ENCODE results near the gene VSIR. TPM values are rescaled to one million over a fixed set of nuclear protein-coding genes. Genes with fewer than 3 reads are reported as not detected.
A peak's percentile ranks its signal among the peaks of the same experiment; 100 is the strongest.

The VSIR gene
- total and polyA plus RNA-seq, 9 of the 15 experiments (the other 6 are each of a cell fraction or from before 2014, with no cell fraction given) = 0.14 to 20.5 (median 9.3) TPM

DNA sequence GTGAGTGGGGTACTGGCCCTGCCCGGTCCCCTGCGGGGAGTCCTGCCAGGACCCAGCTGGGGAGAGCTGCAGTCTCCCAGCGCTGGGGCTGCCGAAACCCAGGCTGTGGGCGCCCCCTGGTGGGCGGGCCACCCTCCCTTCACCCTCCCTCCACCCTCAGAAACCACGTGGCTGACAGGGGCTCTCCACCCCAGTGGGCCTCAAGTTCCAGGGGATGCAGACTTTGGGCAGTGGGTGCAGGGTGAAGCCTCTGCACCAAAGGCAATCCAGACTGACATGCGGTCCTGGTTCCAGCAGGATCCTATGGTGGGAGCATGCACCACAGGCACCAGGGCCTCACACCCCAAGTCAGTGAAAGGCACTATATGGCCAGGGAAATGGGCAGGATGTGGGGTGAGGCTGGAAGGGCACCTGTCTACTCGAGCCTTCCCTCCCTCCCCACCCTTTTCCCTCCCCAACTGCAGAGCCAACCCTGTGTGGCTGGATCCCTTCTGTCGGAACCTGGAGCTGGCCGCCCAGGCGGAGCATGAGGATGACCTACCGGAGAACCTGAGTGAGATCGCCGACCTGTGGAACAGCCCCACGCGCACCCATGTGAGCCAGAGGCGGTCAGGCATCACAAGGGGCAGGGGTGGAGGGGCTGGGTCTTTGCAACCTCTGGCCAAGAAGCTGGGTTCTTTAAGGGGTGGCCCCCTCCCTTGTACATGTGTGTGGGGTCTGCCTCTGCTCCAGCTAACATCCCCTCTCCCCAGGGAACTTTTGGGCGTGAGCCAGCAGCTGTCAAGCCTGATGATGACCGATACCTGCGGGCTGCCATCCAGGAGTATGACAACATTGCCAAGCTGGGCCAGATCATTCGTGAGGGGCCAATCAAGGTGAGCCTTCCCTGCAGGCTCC, 38.9 kb upstream of the VSIR start (continued):
- TF ChIP-seq, protein P1, sequence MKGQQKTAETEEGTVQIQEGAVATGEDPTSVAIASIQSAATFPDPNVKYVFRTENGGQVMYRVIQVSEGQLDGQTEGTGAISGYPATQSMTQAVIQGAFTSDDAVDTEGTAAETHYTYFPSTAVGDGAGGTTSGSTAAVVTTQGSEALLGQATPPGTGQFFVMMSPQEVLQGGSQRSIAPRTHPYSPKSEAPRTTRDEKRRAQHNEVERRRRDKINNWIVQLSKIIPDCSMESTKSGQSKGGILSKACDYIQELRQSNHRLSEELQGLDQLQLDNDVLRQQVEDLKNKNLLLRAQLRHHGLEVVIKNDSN (CRISPR knock-in tag; IDR thresholded peaks at IDR 0.05) = peak; percentile 92
- TF ChIP-seq, protein P2, sequence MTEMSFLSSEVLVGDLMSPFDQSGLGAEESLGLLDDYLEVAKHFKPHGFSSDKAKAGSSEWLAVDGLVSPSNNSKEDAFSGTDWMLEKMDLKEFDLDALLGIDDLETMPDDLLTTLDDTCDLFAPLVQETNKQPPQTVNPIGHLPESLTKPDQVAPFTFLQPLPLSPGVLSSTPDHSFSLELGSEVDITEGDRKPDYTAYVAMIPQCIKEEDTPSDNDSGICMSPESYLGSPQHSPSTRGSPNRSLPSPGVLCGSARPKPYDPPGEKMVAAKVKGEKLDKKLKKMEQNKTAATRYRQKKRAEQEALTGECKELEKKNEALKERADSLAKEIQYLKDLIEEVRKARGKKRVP (CRISPR knock-in tag; IDR thresholded peaks at IDR 0.05) = no peak

DNA sequence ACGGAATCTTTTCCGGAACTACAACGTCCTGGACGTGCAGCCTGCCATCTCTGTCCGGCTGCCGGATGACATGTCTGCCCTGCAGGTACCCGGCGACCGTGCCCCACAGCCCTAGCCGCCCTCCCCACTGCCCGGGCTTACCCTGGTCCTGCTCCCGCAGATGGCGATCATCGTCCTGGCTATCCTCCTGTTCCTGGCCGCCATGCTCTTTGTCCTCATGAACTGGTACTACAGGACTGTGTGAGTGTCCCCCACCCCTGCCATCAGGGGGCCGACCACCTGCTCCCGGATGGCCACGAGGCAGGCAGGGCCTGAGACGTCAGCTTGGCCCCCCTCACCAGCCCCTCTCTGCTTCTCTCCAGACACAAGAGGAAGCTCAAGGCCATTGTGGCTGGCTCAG, 38.0 kb upstream of the VSIR start:
- POLR2A ChIA-PET = interaction anchor here (0.9 to 1.3 kb wide), 4 partner anchors 11 to 85 kb away, joined by 3 to 5 read pairs (median 4); no protein-coding TSS in a partner anchor
- intact Hi-C loops (cut with micrococcal nuclease) = loop anchor here (5.0 kb wide), 4 partner anchors 114 to 499 kb away; partner anchors contain the start of gene CDH23
- H4K20me1 ChIP-seq (replicated peaks; ENCODE audit: control insufficient read depth, insufficient read depth, low read length) = peaks cover 6% of the 10 kb centered on the region; the same call in 1 of the 2 replicates
- peaks cover 6 to 52% of the 10 kb centered on the region in 2 experiments for H3K4me1 ChIP-seq (replicated peaks in 1 of 2; ENCODE audit: control insufficient read depth in 2 of 2, insufficient read depth in 2 of 2, low read length in 2 of 2)
- ATAC-seq (no peak), FAIRE-seq (no peak), DNase-seq (ENCODE audit: extremely low read depth in 1 of 4, low spot score in 3 of 4) (no peak)
- H3K79me2 ChIP-seq (ENCODE audit: control insufficient read depth, insufficient read depth, low read length) = no peaks in the 10 kb centered on the region
- in situ Hi-C loops (cut with MboI) = loop anchor here (5.0 to 10.0 kb wide), 3 partner anchors 99 to 499 kb away; no protein-coding TSS in a partner anchor
- H3K36me3 ChIP-seq (ENCODE audit: control insufficient read depth, insufficient read depth, low read length) = peaks cover 21% of the 10 kb centered on the region; the same call in 1 of the 3 replicates
- peak overlapping the region in 1 of 2 experiments; percentile 75; a peak in 2 of 4 replicates for H3K9ac ChIP-seq (ENCODE audit: insufficient read depth in 1 of 2, low read depth in 2 of 2, low read length in 2 of 2)
- BruUV-seq (replicated peaks) = no TSS peak
- H3K27ac ChIP-seq (ENCODE audit: extremely low read depth, low read depth, low read length) = no peak overlapping the region
- no peaks in the 10 kb centered on the region for H3K27me3 ChIP-seq (ENCODE audit: control insufficient read depth in 2 of 2, insufficient read depth in 2 of 2, low read length in 2 of 2)
- H3K4me2 ChIP-seq (ENCODE audit: insufficient read depth, low read length) = no peak overlapping the region
- CTCF ChIA-PET (ENCODE audit: low intra/inter-chr PET ratio) = interaction anchor here (1.0 to 2.0 kb wide), 6 partner anchors 31 to 497 kb away, joined by 3 to 9 read pairs (median 4); no protein-coding TSS in a partner anchor
- 78% methylated on average over 19 of the region's 19 CpGs for WGBS (ENCODE audit: insufficient coverage, low coverage, missing lambda C conversion rate)
- no peak for TF ChIP-seq RBM14 (IDR thresholded peaks at IDR 0.05; ENCODE audit: borderline replicate concordance, insufficient read depth, low read depth, low read length)
- TF ChIP-seq, protein P3, sequence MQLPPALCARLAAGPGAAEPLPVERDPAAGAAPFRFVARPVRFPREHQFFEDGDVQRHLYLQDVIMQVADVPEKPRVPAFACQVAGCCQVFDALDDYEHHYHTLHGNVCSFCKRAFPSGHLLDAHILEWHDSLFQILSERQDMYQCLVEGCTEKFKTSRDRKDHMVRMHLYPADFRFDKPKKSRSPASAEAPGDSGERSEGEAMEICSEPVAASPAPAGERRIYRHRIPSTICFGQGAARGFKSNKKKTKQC (CRISPR knock-in tag; IDR thresholded peaks at IDR 0.05) = 0 out of 2 replicates have a peak, but pooled peaks have one; percentile 11
- peak; percentile 18 for TF ChIP-seq RBM22 (IDR thresholded peaks at IDR 0.05; ENCODE audit: low read depth, low read length, poor library complexity, severe bottlenecking)
- no peak overlapping the region for H3K4me3 ChIP-seq
- H2AFZ ChIP-seq (ENCODE audit: low read depth, low read length) = no peak overlapping the region
- no peaks in the 10 kb centered on the region for H3K9me1 ChIP-seq (ENCODE audit: control insufficient read depth, insufficient read depth, low read length)
- no peaks in the 10 kb centered on the region for H3K9me3 ChIP-seq (replicated peaks; ENCODE audit: control insufficient read depth, insufficient read depth, low read depth, low read length)
